Activated naive CD4-positive, alpha-beta T cell treated with anti-CD3 and anti-CD28 coated beads, Interleukin-2, amount 50 U/mL, for 16 hours (primary cell): ENCODE results near the gene PSMC2.
"Not testable (repeated sequence)": the region's sequence is repeated elsewhere in the genome, so short reads cannot be mapped to it uniquely, and the experiment has no call there.

Source experiments
- DNase-seq: peaks from one replicate; pipeline ENCODE4 v3.0.0-alpha.2; 2020

Gene PSMC2

GRCh38 chr7:103380395-103381191 lies 33.1 kb downstream of the PSMC2 start:
- no peak for DNase-seq

- DNase-seq, result no peak
Observed at GRCh38 chr7:103381280-103382031, 34.0 kb downstream of the PSMC2 start.

GRCh38 chr7:103382032-103382402 lies 34.6 kb downstream of the PSMC2 start:
- no peak for DNase-seq

- no peak for DNase-seq
Observed at GRCh38 chr7:103387242-103387641, 39.8 kb downstream of the PSMC2 start.

- DNase-seq, result no peak
Observed at GRCh38 chr7:103388469-103389140, 41.2 kb downstream of the PSMC2 start.

GRCh38 chr7:103389263-103389662 lies 41.8 kb downstream of the PSMC2 start:
- DNase-seq, result no peak

- no peak for DNase-seq
Observed at GRCh38 chr7:103391150-103391549, 43.7 kb downstream of the PSMC2 start.

GRCh38 chr7:103391976-103392375 lies 44.5 kb downstream of the PSMC2 start:
- no peak for DNase-seq

GRCh38 chr7:103394566-103394965 lies 47.1 kb downstream of the PSMC2 start:
- DNase-seq, result no peak

GRCh38 chr7:103395071-103395470 lies 47.6 kb downstream of the PSMC2 start:
- no peak for DNase-seq

- no peak for DNase-seq
Observed at GRCh38 chr7:103396471-103396870, 49.0 kb downstream of the PSMC2 start.

- DNase-seq, result no peak
Observed at GRCh38 chr7:103398483-103399127, 51.2 kb downstream of the PSMC2 start.

- not testable (repeated sequence) for DNase-seq
Observed at GRCh38 chr7:103399687-103400086, 52.2 kb downstream of the PSMC2 start.

- not testable (repeated sequence) for DNase-seq
Observed at GRCh38 chr7:103405789-103406613, 58.6 kb downstream of the PSMC2 start.

- no peak for DNase-seq
Observed at GRCh38 chr7:103412151-103412550, 64.7 kb downstream of the PSMC2 start.

- DNase-seq, result no peak
Observed at GRCh38 chr7:103413407-103413806, 66.0 kb downstream of the PSMC2 start.

- no peak for DNase-seq
Observed at GRCh38 chr7:103418241-103418640, 70.8 kb downstream of the PSMC2 start.
